Activated CD4-positive, CD25-positive, alpha-beta regulatory T cell treated with anti-CD3 and anti-CD28 coated beads, Interleukin-2, amount 50 U/mL, for 72 hours (primary cell): Measurements from ENCODE around the gene ERN2.
"Not testable (repeated sequence)": the region's sequence is repeated elsewhere in the genome, so short reads cannot be mapped to it uniquely, and the experiment has no call there.

Source experiments
- DNase-seq: peaks from one replicate; pipeline ENCODE4 v3.0.0; 2021

The ERN2 gene

DNA sequence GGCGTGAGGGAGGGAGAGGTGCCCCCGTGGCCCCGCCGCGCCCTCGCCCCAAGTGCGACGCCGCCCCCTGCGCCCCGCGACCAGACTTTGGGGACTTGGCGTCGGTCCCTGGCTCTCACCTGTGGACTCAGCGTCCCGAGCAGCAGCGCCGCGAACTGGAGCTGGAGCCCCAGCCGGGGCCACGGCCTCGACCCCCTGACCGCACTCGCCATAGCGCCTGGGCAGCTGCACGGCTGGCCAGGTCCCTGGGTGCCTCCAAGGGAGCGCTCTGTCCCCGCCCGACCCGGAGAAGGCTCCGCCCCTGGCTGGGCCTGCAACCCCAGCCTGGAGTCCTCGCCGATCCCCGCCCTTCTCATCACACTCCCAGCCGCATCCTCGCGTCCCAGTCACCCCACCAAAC lies at the start of gene ERN2:
Gene ERN2, minus strand, starts transcription at position 247 of the 400 bp plus-strand sequence. Its CDS starts 35 bp downstream, at position 212.
- DNase-seq = no peak

DNA sequence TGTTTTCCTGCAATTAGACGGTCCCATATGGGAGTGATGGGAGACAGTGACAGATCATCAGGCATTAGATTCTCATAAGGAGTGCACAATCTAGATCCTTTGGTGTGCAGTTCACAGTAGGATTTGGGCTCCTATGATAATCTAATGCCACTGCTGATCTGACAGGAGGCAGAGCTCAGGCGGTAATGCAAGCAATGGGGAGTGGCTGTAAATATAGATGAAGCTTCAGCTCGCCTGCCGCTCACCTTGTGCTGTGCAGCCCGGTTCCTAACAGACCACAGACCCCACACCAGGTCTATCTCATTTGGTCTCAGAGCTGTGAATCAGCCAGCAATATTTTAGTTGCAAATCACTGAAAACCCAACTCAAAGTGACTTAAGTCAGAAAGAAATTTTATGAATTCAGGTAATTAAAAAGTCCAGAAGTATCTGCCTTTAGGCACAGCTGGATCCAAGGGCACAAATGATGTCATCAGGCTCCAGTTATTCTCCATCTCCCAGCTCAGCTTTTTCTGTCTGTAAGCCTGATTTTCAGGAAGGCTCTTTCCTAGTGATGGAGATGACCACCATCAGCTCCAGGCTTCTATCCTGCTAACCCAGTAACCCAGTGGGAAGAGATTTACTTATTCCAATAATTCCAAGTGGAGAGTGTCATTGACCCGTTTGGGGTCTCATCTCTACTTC lies 45.1 kb upstream of the ERN2 start:
- DNase-seq = no peak

DNA sequence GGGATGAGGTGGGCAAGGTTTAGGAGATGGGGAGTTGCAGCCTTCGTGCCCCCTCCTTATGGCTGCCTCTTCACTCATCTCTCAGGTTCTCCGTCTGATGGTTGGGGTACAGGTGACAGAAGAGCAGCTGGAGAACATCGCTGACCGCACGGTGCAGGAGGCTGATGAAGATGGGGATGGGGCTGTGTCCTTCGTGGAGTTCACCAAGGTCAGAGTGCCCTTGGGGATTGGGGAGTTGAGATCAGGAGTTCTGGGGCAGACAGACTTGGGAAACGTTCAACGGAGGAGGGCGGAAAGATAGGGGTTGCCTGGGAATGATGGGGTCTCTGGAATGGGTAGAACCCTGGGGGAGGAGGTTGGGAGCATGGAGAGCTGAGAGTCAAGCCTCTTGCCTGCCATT lies 44.1 kb upstream of the ERN2 start:
- DNase-seq = no peak

DNA sequence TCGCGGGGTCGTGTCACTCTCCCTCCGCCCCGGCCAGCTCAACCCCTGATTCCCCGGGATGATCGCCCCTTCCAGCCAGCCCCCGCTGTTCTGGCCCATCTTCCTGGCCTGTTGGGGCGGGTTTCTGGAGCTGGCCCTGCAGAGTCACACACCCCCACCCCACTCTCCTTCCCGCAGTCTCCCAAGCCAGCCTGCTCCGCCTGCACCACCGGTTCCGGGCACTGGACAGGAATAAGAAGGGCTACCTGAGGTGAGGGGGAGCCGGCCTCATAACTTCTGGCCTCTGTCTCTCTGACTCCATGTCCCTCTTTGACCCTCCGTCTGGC lies 42.4 kb upstream of the ERN2 start:
- no peak for DNase-seq

DNA sequence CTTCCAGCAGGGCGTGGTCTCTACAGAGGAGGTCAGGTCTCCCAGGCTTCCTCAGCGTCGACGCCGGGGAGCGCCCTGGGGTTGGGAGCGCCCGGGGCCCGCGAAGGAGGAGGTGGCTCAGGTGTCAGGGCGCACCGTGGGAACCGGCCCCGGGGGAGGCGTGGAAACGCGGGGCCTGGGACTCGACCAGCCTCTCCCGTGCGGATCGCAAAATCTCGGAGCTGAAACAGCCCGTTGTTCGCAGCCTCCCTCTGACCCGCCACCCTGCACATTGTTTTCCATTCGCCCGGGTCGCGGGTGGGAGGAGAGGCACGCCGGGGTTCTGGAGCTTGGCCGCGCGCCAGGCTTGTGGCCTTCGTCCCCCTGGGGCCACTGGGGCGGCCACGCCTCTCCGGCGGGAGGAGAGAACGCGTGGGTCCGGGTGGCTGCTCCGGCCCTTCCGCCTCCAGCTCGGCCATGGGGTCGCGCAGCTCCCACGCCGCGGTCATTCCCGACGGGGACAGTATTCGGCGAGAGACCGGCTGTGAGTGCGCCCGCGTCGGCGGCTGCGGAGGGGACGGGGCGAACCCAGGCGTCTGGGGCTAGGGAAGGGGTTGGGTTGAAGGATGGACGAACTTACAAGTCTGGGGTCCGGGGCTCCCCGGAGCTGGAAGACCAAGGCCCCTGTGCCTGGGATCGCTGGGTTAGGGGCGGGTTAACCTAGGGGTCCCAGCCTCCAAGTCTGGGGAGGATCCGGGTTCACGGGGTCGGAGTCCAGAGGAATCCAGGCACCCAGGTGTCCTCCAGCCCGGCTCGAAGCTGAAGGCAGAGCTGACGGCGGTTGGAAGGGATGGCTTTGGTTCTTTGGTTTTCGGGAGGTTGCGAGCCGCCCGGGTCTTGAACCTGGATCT lies 41.8 kb upstream of the ERN2 start, which contains the start of gene CHP2:
Gene CHP2, plus strand, starts transcription at position 433 of the 890 bp plus-strand sequence. Its CDS starts 24 bp downstream, at position 457.
- no peak for DNase-seq

DNA sequence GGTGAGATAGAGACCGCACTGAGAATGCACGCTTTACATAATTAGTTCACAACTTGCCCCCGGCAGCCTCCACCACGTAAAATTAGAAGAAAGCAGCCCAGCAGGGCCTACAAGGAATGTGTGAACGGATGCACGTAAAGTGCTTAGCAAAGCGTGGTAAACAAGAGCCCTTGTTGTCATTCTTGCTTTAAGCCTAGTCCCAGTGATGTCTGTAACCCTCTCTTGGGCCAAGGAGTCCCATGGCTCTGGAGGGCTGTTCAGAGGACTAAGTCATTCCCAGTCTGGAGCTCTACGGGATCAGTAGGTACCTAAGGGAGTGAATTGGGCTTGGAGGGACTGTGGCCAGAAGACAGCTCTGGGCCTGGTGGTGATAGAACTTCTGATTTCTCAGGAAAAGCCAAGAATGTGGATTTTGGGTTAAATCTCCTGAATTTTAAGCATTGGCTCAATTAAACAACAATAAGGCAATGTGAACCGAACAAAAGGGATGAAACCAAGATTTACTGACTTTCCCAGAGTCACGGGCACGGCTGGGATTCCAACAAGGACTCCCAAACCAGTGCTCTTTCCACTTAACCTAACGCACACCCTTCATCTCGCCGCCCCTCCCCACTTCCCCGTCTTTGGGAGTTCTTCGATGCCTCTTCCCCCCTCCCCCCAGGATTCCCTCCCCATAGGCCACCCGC lies 41.0 kb upstream of the ERN2 start:
- no peak for DNase-seq

DNA sequence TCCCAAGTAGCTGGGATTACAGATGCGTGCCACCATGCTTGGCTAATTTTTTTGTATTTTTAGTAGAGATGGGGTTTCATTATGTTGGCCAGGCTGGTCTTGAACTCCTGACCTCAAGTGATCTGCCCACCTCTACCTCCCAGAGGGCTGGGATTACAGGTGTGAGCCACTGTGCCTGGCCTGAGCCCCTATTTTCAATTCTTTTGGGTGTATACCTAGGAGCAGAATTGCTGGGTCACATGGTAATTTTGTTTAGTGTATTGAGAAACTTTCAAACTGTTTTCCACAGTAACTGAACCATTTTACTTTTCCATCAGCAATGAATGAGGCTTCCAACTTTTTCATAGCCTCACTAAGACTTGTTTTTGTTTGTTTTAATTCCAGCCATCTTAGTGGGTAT lies 38.0 kb upstream of the ERN2 start:
- DNase-seq = not testable (repeated sequence)

DNA sequence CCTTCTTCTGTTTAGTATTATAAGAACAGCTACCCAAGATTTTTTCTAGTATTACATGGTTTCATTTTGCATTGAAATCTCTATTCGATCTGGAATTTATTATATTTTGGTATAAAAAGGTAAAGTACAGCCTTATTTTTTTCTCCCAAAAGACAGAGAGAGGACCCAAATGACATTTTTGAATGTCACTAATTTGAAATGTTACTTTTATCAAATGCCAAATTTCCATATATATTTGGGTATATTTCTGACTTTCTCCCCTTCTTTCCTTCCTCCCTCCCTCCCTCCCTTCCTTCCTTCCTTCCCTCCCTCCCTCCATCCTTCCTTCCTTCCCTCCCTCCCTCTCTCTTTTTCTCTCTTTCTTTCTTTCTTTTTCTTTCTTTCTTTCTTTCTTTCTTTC lies 35.6 kb upstream of the ERN2 start:
- DNase-seq = no peak

DNA sequence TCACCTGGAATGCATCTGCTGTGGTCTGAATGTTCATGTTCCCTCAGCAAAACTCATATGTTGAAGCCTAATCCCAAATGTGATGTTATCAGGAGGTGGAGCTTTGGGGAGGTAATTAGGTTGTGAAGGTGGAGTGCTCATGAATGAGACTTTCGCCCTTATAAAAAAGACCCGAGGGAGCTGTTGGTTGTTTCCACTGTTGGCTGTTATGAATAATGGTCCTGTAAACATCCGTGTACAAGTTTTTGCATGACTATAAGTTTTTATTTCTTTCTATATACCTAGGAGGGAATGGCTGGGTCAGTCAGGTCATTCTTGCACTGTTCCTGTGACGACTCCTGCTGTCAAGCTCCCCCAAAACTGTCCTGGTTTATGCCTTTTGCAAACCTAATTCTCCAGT lies 32.2 kb upstream of the ERN2 start:
- no peak for DNase-seq

DNA sequence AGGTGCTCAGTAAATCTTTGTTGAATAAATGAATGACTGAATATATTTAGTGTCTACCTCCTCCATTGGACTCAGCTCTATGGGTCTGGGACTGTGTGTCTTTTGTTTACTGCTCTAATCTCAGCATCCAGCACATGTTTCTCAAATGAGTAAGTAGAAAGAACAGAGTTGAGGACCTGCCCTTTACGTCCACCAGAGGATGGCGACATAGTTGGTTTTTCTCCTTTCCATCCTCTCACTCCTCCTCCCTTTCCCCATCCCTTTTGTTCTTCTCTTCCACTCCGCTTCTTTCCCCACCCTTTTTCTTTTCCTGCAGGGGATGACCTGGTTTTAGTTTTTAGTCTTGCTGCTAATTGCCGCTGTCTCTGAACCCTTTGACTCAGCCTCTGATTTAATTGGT lies 29.7 kb upstream of the ERN2 start:
- no peak for DNase-seq

DNA sequence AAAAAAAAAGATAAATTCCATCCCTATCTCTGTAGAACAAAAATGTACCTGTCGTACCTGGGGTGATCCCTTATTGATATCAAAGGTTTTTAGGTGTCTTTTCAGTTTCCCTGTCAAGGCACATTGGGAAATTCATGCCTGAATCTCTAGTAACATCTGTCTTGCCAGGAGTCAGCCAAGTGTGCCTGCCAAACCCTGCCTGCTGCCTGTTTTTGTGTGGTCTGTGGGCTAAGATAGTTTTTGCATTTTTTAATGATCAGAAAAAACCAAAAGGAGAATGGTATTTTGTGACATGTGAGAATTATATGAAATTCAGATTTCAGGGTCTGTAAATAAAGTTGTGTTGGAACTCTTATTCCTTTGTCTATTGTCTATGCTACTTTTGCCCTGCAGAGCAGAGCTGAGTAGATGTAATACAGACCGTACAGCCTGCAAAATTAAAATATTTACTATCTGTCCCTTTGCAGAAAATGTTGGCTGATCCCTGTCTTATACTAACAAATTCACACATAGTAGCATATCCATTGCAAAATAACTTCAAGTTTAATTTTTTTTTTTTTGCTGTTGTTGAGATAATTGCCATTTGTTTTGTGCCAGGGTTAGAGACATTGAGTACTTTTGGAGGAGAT lies 28.8 kb upstream of the ERN2 start:
- no peak for DNase-seq

DNA sequence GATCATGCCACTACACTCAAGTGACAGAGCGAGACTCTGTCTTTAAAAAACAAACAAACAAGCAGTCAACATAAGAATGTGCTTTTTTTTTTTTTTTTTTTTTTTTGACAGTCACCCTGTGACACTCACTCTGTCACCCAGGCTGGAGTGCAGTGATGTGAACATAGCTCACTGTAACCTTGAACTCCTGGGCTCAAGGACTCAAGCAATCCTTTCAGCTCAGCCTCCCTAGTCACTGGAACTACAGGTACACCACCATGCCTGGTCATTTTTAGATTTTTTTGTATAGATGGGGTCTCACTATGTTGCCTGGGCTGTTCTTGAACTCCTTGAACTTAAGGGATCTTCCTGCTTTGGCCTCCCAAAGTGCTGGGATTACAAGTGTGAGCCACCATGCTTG lies 26.5 kb upstream of the ERN2 start:
- DNase-seq = no peak

DNA sequence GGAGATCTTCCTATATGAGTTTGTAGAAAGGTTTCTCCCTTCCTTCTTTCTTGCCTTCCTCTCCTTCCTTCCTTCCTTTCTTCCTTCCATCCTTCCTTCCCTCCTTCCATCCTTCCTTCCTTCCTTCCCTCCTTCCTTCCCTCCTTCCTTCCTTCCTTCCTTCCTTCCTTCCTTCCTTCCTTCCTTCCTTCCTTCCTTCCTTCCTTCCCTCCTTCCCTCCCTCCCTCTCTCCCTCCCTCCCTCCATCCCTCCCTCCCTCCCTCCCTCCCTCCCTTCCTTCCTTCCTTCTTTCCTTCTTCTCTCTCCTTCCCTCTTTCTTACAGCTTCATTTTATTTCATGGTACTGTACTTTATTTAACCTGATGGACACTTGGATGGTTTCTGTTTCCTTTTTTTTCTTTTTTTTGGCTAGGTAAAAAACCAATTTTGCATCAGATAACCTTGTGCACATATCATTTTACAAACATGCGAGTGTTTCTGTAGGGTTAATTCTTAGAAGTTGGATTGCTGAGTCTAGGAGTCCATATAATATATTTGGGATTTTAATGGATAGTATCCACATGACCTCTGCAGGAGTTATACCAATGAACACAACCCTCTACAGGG lies 24.5 kb upstream of the ERN2 start:
- DNase-seq = not testable (repeated sequence)

DNA sequence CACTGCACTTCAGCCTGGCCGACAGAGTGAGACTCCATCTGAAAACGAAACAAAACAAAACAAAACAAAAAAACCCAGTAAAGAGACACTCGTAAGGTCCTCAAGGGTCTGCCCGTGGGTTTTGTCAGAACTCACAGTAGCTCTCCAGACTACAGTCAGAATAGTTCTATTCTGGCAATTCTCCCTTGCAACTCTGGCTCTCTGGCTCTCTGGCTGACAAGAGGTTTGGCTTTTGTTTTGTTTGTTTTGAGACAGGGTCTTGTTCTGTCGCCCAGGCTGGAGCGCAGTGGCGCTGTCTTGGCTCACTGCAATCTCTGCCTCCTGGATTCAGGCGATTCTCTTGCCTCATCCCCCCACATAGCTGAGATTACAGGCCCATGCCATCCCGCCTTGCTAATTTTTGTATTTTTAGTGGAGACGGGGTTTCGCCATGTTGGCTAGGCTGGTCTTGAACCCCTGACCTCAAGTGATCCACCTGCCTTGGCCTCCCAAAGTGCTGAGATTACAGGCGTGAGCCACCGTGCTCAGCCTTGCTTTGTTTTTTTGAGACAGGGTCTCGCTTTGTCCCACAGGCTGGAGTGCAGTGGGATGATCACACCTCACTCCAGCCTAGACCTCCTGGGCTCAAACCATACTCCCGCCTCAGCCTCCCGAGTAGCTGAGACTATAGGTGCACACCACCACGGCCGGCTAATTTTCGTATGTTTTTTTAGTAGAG lies 21.3 kb upstream of the ERN2 start:
- DNase-seq = no peak

DNA sequence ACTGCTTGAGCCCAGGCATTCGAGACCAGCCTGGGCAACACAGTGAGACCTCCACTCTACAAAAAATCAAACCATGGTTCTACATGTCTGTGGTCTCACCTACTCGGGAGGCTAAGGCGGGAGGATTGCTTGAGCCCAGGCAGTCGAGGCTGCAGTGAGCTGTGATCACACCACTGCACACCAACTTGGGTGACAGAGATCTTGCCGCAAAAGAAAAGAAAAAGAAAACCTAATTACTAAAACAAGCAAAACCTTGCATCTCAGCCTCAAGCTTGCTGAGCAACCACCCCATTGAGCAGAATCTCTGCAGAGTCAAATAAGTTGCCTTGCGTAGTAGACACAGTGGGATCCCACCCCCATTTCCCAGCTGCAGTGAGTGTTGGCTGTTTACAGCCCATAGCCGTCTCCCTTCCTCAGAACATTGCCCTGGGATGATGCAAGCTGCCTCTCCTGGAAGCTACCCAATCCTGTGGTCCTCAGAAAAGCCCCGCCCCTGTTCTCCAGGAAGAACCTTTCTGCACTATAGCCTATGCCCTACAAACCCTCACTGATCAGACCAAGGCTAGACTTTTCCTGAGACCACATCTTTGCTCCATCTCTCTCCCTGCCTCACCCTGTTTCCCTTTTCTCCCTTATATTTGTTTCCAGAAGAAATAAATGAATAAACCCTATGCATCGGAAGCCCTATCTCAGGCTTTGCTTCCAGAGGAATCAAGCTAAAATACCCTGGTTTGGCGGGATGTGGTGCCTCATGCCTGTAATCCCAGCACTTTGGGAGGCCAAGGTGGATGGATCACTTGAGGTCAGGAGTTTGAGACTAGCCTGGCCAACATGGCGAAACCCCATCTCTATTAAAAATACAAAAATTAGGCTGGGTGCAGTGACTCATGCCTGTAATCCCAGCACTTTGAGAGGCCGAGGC lies 16.7 kb upstream of the ERN2 start:
- DNase-seq = no peak

DNA sequence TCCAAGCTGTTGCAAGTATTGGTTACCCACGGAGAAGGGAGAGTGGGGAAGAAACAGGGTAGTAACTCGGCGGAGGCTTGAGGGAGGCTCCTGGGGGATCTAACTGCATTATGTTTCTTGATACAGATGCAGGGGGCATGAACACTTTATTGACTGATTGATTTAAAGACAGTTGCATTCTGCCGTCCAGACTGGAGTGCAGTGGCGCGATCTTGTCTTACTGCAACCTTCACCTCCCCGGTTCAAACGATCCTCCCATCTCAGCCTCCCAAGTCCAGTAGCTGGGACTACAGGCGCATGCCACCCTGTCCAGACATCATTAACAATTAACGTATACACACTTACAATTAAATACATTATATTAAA lies 15.1 kb upstream of the ERN2 start:
- DNase-seq = no peak

DNA sequence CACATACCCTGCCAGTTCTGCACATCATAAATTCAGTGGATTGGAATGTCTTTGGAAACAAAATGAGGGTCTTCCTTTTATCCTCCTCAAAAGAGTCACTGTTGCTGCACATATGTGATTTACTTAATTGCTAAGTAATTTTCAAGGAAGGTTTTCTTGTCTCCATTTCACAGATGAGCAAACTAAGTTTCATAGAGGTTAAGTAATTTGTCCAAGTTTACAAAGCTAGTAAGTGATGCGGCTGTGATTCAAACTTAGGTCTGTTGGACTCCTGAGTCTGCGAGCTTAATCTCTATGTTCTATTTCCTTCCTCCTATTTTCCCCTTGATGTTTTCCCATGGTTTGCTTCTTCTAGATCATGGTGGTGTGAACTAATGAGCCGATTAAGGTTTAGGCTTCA lies 13.7 kb upstream of the ERN2 start:
- no peak for DNase-seq

DNA sequence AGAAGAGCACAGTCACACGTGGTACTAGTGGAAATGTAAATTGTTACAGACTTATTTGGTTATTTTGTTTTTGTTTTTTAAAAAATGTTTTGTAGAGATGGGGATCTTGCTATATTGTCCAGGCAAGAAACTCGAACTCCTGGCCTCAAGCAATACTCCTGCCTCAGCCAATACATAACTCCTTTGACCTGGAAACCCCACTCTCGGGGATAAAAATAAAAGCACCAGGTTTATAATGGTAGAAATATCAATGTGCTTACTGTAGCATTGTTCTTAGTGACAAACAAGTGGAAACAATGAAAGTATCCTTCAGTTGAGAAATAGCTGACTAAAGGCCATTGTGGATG lies 11.7 kb upstream of the ERN2 start:
- no peak for DNase-seq

DNA sequence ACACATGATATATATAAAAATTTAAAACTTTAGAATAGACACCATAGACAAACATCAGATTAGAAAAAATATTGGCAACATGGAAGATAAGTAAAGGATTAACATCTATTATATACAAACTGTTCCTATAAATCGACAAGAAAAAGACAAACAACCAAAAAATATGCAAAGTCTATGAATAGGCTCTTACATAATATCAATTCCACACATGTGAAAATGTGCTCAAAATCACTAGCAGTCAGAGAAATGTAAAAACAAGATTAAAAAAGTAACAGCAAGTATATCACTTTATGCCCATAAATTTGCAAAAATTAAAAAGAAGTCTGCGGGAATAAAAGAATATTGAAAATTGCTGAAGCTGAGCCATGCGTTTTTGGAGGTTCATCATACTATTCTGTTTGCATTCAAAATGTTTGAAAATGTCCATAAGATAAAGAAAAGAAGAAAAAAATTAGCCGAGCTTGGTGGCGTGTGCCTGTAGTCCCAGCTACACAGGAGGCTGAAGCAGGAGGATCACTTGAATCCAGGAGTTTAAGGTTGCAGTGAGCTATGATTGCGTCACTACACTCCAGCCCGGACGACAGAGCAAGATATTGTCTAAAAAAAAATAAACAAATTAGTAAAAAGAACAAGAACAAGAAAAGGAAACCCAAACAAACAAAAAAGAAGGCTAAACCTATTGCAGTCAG lies 11.2 kb upstream of the ERN2 start:
- DNase-seq = no peak

DNA sequence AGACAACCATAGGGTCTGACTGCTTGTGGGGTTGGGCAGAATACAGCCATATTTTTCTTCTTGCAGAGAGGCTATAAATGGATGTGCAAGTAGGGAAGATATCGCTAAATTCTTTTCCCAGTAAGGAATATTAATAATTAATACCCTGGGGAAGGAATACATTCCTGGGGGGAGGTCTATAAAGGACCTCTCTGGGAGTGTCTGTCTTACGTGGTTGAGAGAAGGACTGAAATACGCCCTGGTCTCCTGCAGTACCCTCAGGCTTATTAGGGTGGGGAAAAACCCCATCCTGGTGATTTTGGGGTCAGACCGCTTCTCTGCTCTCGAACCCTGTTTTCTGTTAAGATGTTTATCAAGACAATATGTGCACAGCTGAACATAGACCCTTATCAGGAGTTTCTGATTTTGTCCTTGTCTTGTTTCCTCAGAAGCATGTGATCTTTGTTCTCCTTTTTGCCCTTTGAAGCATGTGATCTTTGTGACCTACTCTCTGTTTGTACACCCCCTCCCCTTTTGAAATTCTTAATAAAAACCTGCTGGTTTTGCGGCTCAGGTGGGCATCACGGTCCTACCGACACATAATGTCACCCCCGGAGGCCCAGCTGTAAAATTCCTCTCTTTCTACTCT lies 9.7 kb upstream of the ERN2 start:
- not testable (repeated sequence) for DNase-seq
